HepG2 (cell line): ENCODE measurements around the gene PIK3CB. TPM values are rescaled to one million over a fixed set of nuclear protein-coding genes. Genes with fewer than 3 reads are reported as not detected.

Source experiments
- ATAC-seq: fragments of 200-7000 bp; cut with Tn5 transposase; 3 replicates; pipeline ENCODE4 v1.9.1; 2020; ENCODE audit warnings: mild to moderate bottlenecking, moderate library complexity
- BruUV-seq: library from RNA; stranded (reverse); fragments of 400-500 nt; replicated peaks from 2 replicates; lab custom pipeline; 2021; lab: Mats Ljungman, UMichigan
- CTCF ChIA-PET: fragments of 300-600 bp; formaldehyde crosslinking; extraction: SDS; loops from one replicate; lab custom pipeline; 2021; ENCODE audit warnings: low total read pairs, inconsistent platforms, low intra/inter-chr PET ratio; lab: Yijun Ruan, JAX
- POLR2A ChIA-PET: fragments of 350-600 bp; sonication (Branson Sonifier 250); formaldehyde crosslinking; loops from one replicate; lab custom pipeline; 2020; ENCODE audit warnings: antibody characterized with exemption, inconsistent platforms; lab: Yijun Ruan, JAX
- DNase-seq: peaks from one replicate; pipeline ENCODE4 v3.0.0-alpha.2; 2015; ENCODE audit warnings: low spot score
- FAIRE-seq: peaks from 3 replicates; lab custom pipeline; 2011; peaks lifted over from hg19 to GRCh38; lab: Jason Lieb, UNC
- H2AFZ ChIP-seq: one replicate; pipeline ENCODE4 v1.6.1; 2011; ENCODE audit warnings: low read length, inconsistent platforms
- H3K27ac ChIP-seq: fragments of 300-600 bp; 3 replicates; pipeline ENCODE4 v1.8.0; 2011; ENCODE audit warnings: mixed run types, mild to moderate bottlenecking, mixed read lengths, low read length, inconsistent platforms; ENCODE audit not compliant: insufficient read depth; ENCODE audit errors: extremely low read length
- H3K27me3 ChIP-seq, 2 experiments: fragments of 200-600 bp in 1 of 2; 2 replicates in 1 of 2; 3 replicates in 1 of 2; pipeline versions ENCODE4 v1.6.0 to v1.8.0; 2011; ENCODE audit warnings: low read length in 2 of 2, mild to moderate bottlenecking in 2 of 2, moderate library complexity in 2 of 2, inconsistent platforms in 1 of 2; ENCODE audit not compliant: insufficient read depth in 2 of 2, control insufficient read depth in 1 of 2
- H3K36me3 ChIP-seq, 2 experiments: fragments of 200-600 bp in 1 of 2; replicated peaks in 1 of 2; 2 replicates in 1 of 2; 3 replicates in 1 of 2; pipeline versions ENCODE4 v1.5.1 to v1.8.0; 2011; ENCODE audit warnings: low read length in 2 of 2, inconsistent platforms in 1 of 2; ENCODE audit not compliant: insufficient read depth in 2 of 2, control insufficient read depth in 1 of 2
- H3K4me1 ChIP-seq: 2 replicates; pipeline ENCODE4 v1.5.1; 2012; ENCODE audit warnings: low read length, inconsistent platforms; ENCODE audit not compliant: insufficient read depth
- H3K4me2 ChIP-seq: 2 replicates; pipeline ENCODE4 v1.6.0; 2011; ENCODE audit warnings: low read depth, low read length, inconsistent platforms
- H3K4me3 ChIP-seq, 3 experiments: fragments of 200-600 bp in 1 of 3; sonication (generic), shearing (Covaris generic) in 1 of 3; replicated peaks in 1 of 3; 2 replicates each; pipeline ENCODE4 v1.5.1; 2011 to 2016; ENCODE audit warnings: low read length in 3 of 3, inconsistent platforms in 2 of 3, low read depth in 2 of 3, mild to moderate bottlenecking in 2 of 3, control low read depth in 1 of 3, mixed read lengths in 1 of 3; ENCODE audit not compliant: insufficient read depth in 1 of 3
- H3K79me2 ChIP-seq: one replicate; pipeline ENCODE4 v1.6.1; 2011; ENCODE audit warnings: low read length, inconsistent platforms; ENCODE audit not compliant: insufficient read depth
- H3K9ac ChIP-seq: 2 replicates; pipeline ENCODE4 v1.6.0; 2011; ENCODE audit warnings: mild to moderate bottlenecking, low read depth, low read length, inconsistent platforms; ENCODE audit not compliant: insufficient read depth
- H3K9me3 ChIP-seq: 2 replicates; pipeline ENCODE4 v1.5.1; 2012; ENCODE audit warnings: mild to moderate bottlenecking, low read length
- H4K20me1 ChIP-seq: 2 replicates; pipeline ENCODE4 v1.6.0; 2011; ENCODE audit warnings: inconsistent platforms, mild to moderate bottlenecking, low read length, moderate library complexity; ENCODE audit not compliant: insufficient read depth
- MLXIP ChIP-seq: sonication (generic); formaldehyde crosslinking; IDR thresholded peaks from 2 replicates; pipeline ENCODE4 v1.9.0; 2021; ENCODE audit warnings: missing genetic modification reagents, borderline replicate concordance
- MTA3 ChIP-seq: sonication (generic); formaldehyde crosslinking; IDR thresholded peaks from 2 replicates; pipeline ENCODE4 v1.4.0; 2020; ENCODE audit warnings: missing genetic modification reagents
- SIX4 ChIP-seq: sonication (generic); formaldehyde crosslinking; IDR thresholded peaks from 2 replicates; pipeline ENCODE4 v1.4.0; 2020; ENCODE audit warnings: missing genetic modification reagents
- ZFP91 ChIP-seq: sonication (generic); formaldehyde crosslinking; IDR thresholded peaks from 2 replicates; pipeline ENCODE4 v1.9.0; 2022; ENCODE audit warnings: missing genetic modification reagents, mild to moderate bottlenecking, borderline replicate concordance
- ZNF329 ChIP-seq: sonication (generic); formaldehyde crosslinking; IDR thresholded peaks from 2 replicates; pipeline ENCODE4 v1.9.0; 2021; ENCODE audit warnings: low read depth, mild to moderate bottlenecking, missing genetic modification reagents
- ZNF354B ChIP-seq: sonication (generic); formaldehyde crosslinking; IDR thresholded peaks from 2 replicates; pipeline ENCODE4 v1.8.0; 2022; ENCODE audit warnings: mild to moderate bottlenecking, missing genetic modification reagents
- ZNF605 ChIP-seq: sonication (generic); formaldehyde crosslinking; IDR thresholded peaks from 2 replicates; pipeline ENCODE4 v1.8.0; 2022; ENCODE audit warnings: mild to moderate bottlenecking, missing genetic modification reagents
- ZNF629 ChIP-seq: sonication (generic); formaldehyde crosslinking; conservative IDR thresholded peaks from 2 replicates; pipeline ENCODE4 v1.5.0; 2020; ENCODE audit warnings: missing genetic modification reagents
- WGBS: methylation state at CpG from one replicate; pipeline ENCODE4 v1.1.6; 2017; ENCODE audit warnings: low lambda C conversion rate; 5-methylcytosine and 5-hydroxymethylcytosine counted together
- in situ Hi-C: cut with HindIII; loops from 2 replicates; pipeline ENCODE4 v1.10.0; 2017; ENCODE audit warnings: low pct_unique_long_range_greater_than_20kb; ENCODE audit not compliant: extremely low pct_ligation_motif_present
- intact Hi-C: fragments of 100-400 bp; cut with micrococcal nuclease; formaldehyde crosslinking; loops from one replicate; pipeline ENCODE4 v1.10.0; 2022; ENCODE audit not compliant: unreplicated experiment
- polyA plus RNA-seq, 8 experiments: library from polyadenylated mRNA; depleted of rRNA in 3 of 8; stranded (reverse) in 7 of 8; unstranded in 1 of 8; fragments of >200 nt; fragmentation: Illumina TruSeq in 4 of 8; extraction: Trizol in 4 of 8; gene quantifications; 2 replicates each; pipeline versions ENCODE4 v1.2.1 to v1.2.3, GENCODE V29; 2011 to 2016; ENCODE audit warnings: low read depth in 4 of 8, missing spikeins in 1 of 8, mixed read lengths in 1 of 8; ENCODE audit not compliant: insufficient read depth in 1 of 8
- total RNA-seq, 5 experiments: library from RNA; depleted of rRNA; stranded (reverse); fragments of >200 nt; fragmentation: Illumina TruSeq; extraction: Trizol; gene quantifications; 2 replicates each; pipeline ENCODE4 v1.2.3, GENCODE V29; 2016; ENCODE audit warnings: low read depth in 1 of 5
- TF ChIP-seq, protein P1 (sequence below): sonication (generic); formaldehyde crosslinking; IDR thresholded peaks from 2 replicates; pipeline ENCODE4 v1.4.0; 2020; ENCODE audit warnings: missing genetic modification reagents, borderline replicate concordance
- TF ChIP-seq, protein P2 (sequence below): IDR thresholded peaks from 2 replicates; pipeline ENCODE4 v1.6.1; 2018; ENCODE audit warnings: missing genetic modification reagents, mild to moderate bottlenecking, missing compliant biosample characterization

Gene PIK3CB
- total and polyA plus RNA-seq, 2 of the 13 experiments (the other 11 are each of a cell fraction or from before 2014, with no cell fraction given): 6.6 to 18.7 TPM

DNA sequence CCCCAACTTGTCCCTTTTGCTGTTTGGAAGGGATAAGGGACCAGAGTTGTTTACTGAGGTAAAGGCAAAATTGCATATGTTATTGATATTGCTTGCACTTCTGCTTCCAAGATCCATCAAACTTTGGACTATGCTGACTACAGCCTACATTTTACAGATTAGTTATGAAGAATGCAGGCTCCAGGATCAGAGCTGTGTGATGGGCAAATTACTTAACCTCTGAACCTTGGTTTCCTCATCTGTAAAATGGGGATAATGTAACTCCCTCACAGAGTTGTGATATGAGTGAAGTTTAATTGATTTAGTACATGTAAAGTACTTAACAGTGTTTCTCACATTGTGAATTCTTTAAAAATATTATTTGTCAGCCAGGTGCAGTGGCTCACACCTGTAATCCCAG, 210.2 kb downstream of the PIK3CB start:
- in situ Hi-C loops (no loop called here), intact Hi-C loops (no loop called here)
- ATAC-seq: no peak
- FAIRE-seq: no peak
- H3K4me1 ChIP-seq: no peaks in the 10 kb centered on the region
- H3K79me2 ChIP-seq: no peaks in the 10 kb centered on the region
- H3K36me3 ChIP-seq: peaks cover 0 to 2% of the 10 kb centered on the region in 2 experiments; a peak in 1 of 5 replicates
- H3K4me3 ChIP-seq: no peak overlapping the region
- H4K20me1 ChIP-seq: no peaks in the 10 kb centered on the region
- TF ChIP-seq, protein P1, sequence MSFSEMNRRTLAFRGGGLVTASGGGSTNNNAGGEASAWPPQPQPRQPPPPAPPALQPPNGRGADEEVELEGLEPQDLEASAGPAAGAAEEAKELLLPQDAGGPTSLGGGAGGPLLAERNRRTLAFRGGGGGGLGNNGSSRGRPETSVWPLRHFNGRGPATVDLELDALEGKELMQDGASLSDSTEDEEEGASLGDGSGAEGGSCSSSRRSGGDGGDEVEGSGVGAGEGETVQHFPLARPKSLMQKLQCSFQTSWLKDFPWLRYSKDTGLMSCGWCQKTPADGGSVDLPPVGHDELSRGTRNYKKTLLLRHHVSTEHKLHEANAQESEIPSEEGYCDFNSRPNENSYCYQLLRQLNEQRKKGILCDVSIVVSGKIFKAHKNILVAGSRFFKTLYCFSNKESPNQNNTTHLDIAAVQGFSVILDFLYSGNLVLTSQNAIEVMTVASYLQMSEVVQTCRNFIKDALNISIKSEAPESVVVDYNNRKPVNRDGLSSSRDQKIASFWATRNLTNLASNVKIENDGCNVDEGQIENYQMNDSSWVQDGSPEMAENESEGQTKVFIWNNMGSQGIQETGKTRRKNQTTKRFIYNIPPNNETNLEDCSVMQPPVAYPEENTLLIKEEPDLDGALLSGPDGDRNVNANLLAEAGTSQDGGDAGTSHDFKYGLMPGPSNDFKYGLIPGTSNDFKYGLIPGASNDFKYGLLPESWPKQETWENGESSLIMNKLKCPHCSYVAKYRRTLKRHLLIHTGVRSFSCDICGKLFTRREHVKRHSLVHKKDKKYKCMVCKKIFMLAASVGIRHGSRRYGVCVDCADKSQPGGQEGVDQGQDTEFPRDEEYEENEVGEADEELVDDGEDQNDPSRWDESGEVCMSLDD (CRISPR knock-in tag): no peak
- TF ChIP-seq ZNF629: peak; percentile 85
- TF ChIP-seq, all 625 proteins: peak for 1
- Histone ChIP-seq H3K9ac (no peak overlapping the region), H3K27ac (no peak overlapping the region), H3K27me3 (no peaks in the 10 kb centered on the region; a peak in 1 of 5 replicates), H3K4me2 (no peak overlapping the region), H2AFZ (no peak overlapping the region), H3K9me3 (no peaks in the 10 kb centered on the region)
- ChIA-PET CTCF (no interaction called here), POLR2A (no interaction called here)
- DNase-seq: no peak
- BruUV-seq: no TSS peak

DNA sequence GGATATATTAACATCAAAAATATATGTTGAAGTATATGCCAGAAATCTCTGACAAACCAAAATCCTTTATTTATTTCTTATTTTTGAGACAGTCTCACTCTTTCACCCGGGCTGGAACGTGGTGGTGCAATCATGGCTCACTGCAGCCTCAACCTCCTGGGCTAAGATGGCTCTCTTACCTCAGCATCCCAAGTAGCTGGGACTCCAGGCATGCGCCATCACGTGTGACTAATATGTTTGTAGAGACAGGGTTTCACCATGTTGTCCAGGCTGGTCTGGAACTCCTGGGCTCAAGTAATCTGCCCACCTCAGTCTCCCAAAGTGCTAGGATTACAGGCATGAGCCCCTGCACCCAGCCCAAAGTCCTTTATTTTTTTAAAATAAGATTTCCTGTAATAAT, 214.3 kb downstream of the PIK3CB start:
- no peaks in the 10 kb centered on the region; a peak in 1 of 5 replicates for H3K36me3 ChIP-seq
- H3K27me3 ChIP-seq: no peaks in the 10 kb centered on the region; a peak in 1 of 5 replicates
- H4K20me1 ChIP-seq: no peaks in the 10 kb centered on the region
- DNase-seq: no peak
- H3K9ac ChIP-seq: no peak overlapping the region
- no peak for FAIRE-seq
- in situ Hi-C loops: no loop called here
- H3K27ac ChIP-seq: no peak overlapping the region
- 93% methylated on average over 4 of the region's 4 CpGs for WGBS
- intact Hi-C loops: no loop called here
- H2AFZ ChIP-seq: no peak overlapping the region
- no peaks in the 10 kb centered on the region for H3K4me1 ChIP-seq
- peaks cover 2% of the 10 kb centered on the region for H3K79me2 ChIP-seq
- BruUV-seq: no TSS peak
- H3K4me3 ChIP-seq: no peak overlapping the region
- ATAC-seq: no peak
- POLR2A ChIA-PET: no interaction called here
- CTCF ChIA-PET: no interaction called here
- no peaks in the 10 kb centered on the region for H3K9me3 ChIP-seq
- no peak overlapping the region for H3K4me2 ChIP-seq
- TF ChIP-seq ZNF605 (CRISPR knock-in tag) (no peak), MLXIP (no peak), ZNF354B (CRISPR knock-in tag) (no peak), MTA3 (no peak), SIX4 (CRISPR knock-in tag) (no peak), ZNF329 (CRISPR knock-in tag) (no peak), ZFP91 (CRISPR knock-in tag) (no peak)
- TF ChIP-seq, protein P2, sequence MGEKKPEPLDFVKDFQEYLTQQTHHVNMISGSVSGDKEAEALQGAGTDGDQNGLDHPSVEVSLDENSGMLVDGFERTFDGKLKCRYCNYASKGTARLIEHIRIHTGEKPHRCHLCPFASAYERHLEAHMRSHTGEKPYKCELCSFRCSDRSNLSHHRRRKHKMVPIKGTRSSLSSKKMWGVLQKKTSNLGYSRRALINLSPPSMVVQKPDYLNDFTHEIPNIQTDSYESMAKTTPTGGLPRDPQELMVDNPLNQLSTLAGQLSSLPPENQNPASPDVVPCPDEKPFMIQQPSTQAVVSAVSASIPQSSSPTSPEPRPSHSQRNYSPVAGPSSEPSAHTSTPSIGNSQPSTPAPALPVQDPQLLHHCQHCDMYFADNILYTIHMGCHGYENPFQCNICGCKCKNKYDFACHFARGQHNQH: no peak
